Osteoblast (primary cell): Measurements from ENCODE around the gene ARNT2. TPM values are rescaled to one million over a fixed set of nuclear protein-coding genes. Genes with fewer than 3 reads are reported as not detected.

Source experiments
- DNase-seq: peaks from one replicate; pipeline ENCODE4 v3.0.0; 2011; ENCODE audit warnings: low spot score, mixed read lengths; ENCODE audit not compliant: insufficient read length; ENCODE audit errors: missing footprints
- H2AFZ ChIP-seq: 2 replicates; pipeline ENCODE4 v1.6.0; 2011; ENCODE audit warnings: mild to moderate bottlenecking, low read length
- H3K27ac ChIP-seq: 2 replicates; pipeline ENCODE4 v1.5.1; 2011; ENCODE audit warnings: mild to moderate bottlenecking, low read depth, low read length, moderate library complexity
- H3K27me3 ChIP-seq: 2 replicates; pipeline ENCODE4 v1.6.0; 2012; ENCODE audit warnings: mild to moderate bottlenecking, control low read depth, inconsistent platforms, low read length, moderate library complexity; ENCODE audit not compliant: insufficient read depth
- H3K36me3 ChIP-seq: 2 replicates; pipeline ENCODE4 v1.5.1; 2011; ENCODE audit warnings: mild to moderate bottlenecking, low read length, control low read depth, moderate library complexity; ENCODE audit not compliant: insufficient read depth
- H3K4me1 ChIP-seq: 2 replicates; pipeline ENCODE4 v1.5.1; 2011; ENCODE audit warnings: mild to moderate bottlenecking, low read length, control low read depth, moderate library complexity; ENCODE audit not compliant: insufficient read depth
- H3K4me2 ChIP-seq: 2 replicates; pipeline ENCODE4 v1.6.0; 2011; ENCODE audit warnings: mild to moderate bottlenecking, low read length; ENCODE audit not compliant: insufficient read depth
- H3K4me3 ChIP-seq: fragments of 200-600 bp; sonication (generic); 3 replicates; pipeline ENCODE4 v1.5.1; 2012; ENCODE audit warnings: mild to moderate bottlenecking, low read length, inconsistent platforms; ENCODE audit not compliant: insufficient read depth
- H3K79me2 ChIP-seq: 2 replicates; pipeline ENCODE4 v1.6.0; 2012; ENCODE audit warnings: mild to moderate bottlenecking, low read length, control low read depth, inconsistent platforms; ENCODE audit not compliant: insufficient read depth
- H3K9me3 ChIP-seq: 2 replicates; pipeline ENCODE4 v1.5.1; 2011; ENCODE audit warnings: low read depth, low read length, control low read depth
- H4K20me1 ChIP-seq: 2 replicates; pipeline ENCODE4 v1.6.0; 2012; ENCODE audit warnings: mild to moderate bottlenecking, low read length, control low read depth; ENCODE audit not compliant: insufficient read depth
- total RNA-seq: library from RNA; depleted of rRNA; stranded (reverse); fragments of >200 nt; gene quantifications from 2 replicates; pipeline ENCODE4 v1.2.3, GENCODE V29; 2012
- TF ChIP-seq, protein P1 (sequence below): IDR thresholded peaks from 2 replicates; pipeline ENCODE4 v1.5.1; 2011; ENCODE audit warnings: mild to moderate bottlenecking, low read depth, low read length, moderate library complexity; ENCODE audit errors: extremely low read depth

ARNT2 gene
- total RNA-seq, 1 donor: 30.0 TPM

GRCh38 chr15:80563372-80563997 lies 159.3 kb downstream of the ARNT2 start:
- Histone ChIP-seq H3K79me2 (no peaks in the 10 kb centered on the region), H3K27me3 (no peaks in the 10 kb centered on the region), H3K36me3 (peaks cover 41% of the 10 kb centered on the region), H3K4me2 (no peak overlapping the region), H2AFZ (no peak overlapping the region), H4K20me1 (no peaks in the 10 kb centered on the region), H3K4me1 (peaks cover 13% of the 10 kb centered on the region), H3K4me3 (no peak overlapping the region), H3K9me3 (no peaks in the 10 kb centered on the region), H3K27ac (no peak overlapping the region)
- TF ChIP-seq, protein P1, sequence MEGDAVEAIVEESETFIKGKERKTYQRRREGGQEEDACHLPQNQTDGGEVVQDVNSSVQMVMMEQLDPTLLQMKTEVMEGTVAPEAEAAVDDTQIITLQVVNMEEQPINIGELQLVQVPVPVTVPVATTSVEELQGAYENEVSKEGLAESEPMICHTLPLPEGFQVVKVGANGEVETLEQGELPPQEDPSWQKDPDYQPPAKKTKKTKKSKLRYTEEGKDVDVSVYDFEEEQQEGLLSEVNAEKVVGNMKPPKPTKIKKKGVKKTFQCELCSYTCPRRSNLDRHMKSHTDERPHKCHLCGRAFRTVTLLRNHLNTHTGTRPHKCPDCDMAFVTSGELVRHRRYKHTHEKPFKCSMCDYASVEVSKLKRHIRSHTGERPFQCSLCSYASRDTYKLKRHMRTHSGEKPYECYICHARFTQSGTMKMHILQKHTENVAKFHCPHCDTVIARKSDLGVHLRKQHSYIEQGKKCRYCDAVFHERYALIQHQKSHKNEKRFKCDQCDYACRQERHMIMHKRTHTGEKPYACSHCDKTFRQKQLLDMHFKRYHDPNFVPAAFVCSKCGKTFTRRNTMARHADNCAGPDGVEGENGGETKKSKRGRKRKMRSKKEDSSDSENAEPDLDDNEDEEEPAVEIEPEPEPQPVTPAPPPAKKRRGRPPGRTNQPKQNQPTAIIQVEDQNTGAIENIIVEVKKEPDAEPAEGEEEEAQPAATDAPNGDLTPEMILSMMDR: no peak
- DNase-seq: no peak

GRCh38 chr15:80564056-80564455 lies 159.9 kb downstream of the ARNT2 start:
- TF ChIP-seq, protein P1: no peak

GRCh38 chr15:80565398-80565797 lies 161.2 kb downstream of the ARNT2 start:
- peaks cover 45% of the 10 kb centered on the region for H3K36me3 ChIP-seq
- TF ChIP-seq, protein P1: no peak
- H3K4me1 ChIP-seq: peaks cover 14% of the 10 kb centered on the region
- H2AFZ ChIP-seq: no peak overlapping the region
- no peak overlapping the region for H3K27ac ChIP-seq
- H4K20me1 ChIP-seq: no peaks in the 10 kb centered on the region
- H3K4me2 ChIP-seq: no peak overlapping the region
- no peaks in the 10 kb centered on the region for H3K9me3 ChIP-seq
- H3K79me2 ChIP-seq: no peaks in the 10 kb centered on the region
- no peak overlapping the region for H3K4me3 ChIP-seq
- no peak for DNase-seq
- H3K27me3 ChIP-seq: no peaks in the 10 kb centered on the region

More at GRCh38 chr15:80564056-80564455, 159.9 kb downstream of the ARNT2 start:
- H2AFZ ChIP-seq: no peak overlapping the region
- H3K9me3 ChIP-seq: no peaks in the 10 kb centered on the region
- H4K20me1 ChIP-seq: no peaks in the 10 kb centered on the region
- peaks cover 43% of the 10 kb centered on the region for H3K36me3 ChIP-seq
- no peak overlapping the region for H3K4me3 ChIP-seq
- H3K27me3 ChIP-seq: no peaks in the 10 kb centered on the region
- no peaks in the 10 kb centered on the region for H3K79me2 ChIP-seq
- peaks cover 14% of the 10 kb centered on the region for H3K4me1 ChIP-seq
- no peak for DNase-seq
- H3K4me2 ChIP-seq: no peak overlapping the region
- no peak overlapping the region for H3K27ac ChIP-seq

DNA sequence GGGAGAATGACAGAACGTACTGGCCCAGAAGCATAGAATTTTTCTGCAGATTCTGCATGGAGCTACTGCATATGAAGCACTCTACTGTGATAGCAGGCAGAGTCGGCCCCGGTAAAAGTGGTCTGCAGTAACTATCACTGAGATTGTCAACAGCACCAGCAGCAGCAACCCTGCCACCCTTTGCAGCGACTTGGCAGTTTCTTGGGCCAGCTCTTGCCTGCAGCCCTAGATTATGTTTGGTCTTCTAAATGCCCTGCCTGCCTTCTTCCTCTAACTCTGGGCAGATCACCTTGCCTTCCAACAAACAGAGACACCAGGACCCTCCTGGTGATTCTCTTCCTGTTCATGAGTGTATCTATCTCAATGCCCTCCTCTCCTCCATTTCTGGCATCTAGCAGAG lies 161.8 kb downstream of the ARNT2 start:
- Histone ChIP-seq H3K27me3 (no peaks in the 10 kb centered on the region), H3K9me3 (no peaks in the 10 kb centered on the region), H3K36me3 (peaks cover 41% of the 10 kb centered on the region), H4K20me1 (no peaks in the 10 kb centered on the region), H2AFZ (no peak overlapping the region), H3K79me2 (no peaks in the 10 kb centered on the region), H3K4me1 (peaks cover 14% of the 10 kb centered on the region), H3K4me3 (no peak overlapping the region), H3K27ac (no peak overlapping the region), H3K4me2 (no peak overlapping the region)
- TF ChIP-seq, protein P1: no peak
- DNase-seq: no peak
